Endothelial cell of hepatic sinusoid (primary cell): ENCODE data around the gene GGT5.
"Not testable (repeated sequence)": the region's sequence is repeated elsewhere in the genome, so short reads cannot be mapped to it uniquely, and the experiment has no call there.

ENCODE experiments used
- in situ Hi-C: cut with HindIII; loops from 2 replicates; pipeline ENCODE4 v1.10.0; 2017; ENCODE audit warnings: low sequenced_read_pairs

The GGT5 gene

DNA sequence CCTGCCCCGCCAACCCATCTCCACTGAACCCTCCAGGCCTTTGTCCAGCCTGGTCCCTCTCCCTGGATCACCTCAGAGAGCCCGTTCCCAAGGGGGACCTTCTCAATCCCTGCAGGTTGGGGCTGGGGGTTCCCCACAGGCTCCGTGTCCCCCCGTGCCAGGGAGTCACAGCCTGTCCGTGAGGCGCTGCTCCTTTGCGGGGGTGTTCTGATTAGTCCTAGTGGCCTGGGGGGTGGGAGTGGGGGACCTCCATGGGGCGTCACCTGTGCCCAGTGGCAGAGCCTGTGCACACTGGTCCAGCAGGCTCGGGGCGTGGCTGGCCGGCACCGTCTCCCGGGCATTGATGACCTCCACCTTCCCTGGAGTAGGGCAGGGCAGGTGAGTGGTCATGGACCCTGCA is 11.6 kb downstream of the GGT5 start:
- in situ Hi-C loops = no loop called here

DNA sequence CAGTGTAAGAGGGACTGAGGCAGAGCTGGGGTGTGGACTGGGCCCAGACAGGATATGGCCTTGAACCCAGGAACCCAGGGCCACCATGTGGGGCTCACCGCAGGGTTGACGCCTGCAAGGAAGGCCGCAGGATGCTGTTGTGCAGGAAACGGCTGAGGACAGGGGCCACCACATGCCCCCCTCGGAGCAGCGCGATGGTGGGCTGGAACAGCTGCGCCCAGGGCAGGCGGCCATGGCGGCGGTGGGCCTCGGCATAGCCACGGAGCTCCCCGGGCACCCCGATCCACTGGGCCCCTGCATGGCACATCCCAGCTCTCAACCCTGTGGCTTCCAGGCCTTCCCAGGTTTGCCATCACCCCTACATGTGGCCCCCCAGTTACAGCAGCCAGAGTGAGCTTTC is 12.2 kb downstream of the GGT5 start:
- in situ Hi-C loops = no loop called here

DNA sequence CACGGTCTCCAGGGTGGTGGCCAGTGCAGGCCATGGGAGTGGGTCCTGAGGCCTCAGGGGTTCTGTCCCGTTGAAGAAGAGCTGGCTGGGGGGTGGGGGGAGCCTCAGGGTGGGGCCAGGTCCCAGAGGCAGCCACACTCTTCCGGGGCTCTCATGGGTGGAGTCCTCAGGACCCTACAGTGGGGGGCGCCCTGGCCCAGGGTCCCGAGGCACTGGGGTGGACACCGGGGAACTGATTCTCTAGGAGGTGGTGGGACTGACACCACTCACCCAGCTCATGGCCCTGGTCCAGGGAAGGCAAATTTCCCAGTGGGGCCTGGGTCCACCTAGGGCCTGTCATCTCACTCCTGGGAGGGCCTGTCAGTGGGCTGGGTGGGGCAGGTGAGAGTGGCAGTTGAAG is 12.8 kb downstream of the GGT5 start:
- in situ Hi-C loops = no loop called here

GRCh38 chr22:24231706-24232105 is 13.2 kb downstream of the GGT5 start:
- in situ Hi-C loops = no loop called here

- in situ Hi-C loops = no loop called here
These were observed 13.8 kb downstream of the GGT5 start for GRCh38 chr22:24230911-24231656.

- in situ Hi-C loops = no loop called here
These were observed 18.9 kb downstream of the GGT5 start for GRCh38 chr22:24225951-24226350.

- in situ Hi-C loops = no loop called here
These were observed 19.8 kb downstream of the GGT5 start for GRCh38 chr22:24225044-24225601.

- in situ Hi-C loops = no loop called here
These were observed 20.4 kb downstream of the GGT5 start for GRCh38 chr22:24224468-24224867.

DNA sequence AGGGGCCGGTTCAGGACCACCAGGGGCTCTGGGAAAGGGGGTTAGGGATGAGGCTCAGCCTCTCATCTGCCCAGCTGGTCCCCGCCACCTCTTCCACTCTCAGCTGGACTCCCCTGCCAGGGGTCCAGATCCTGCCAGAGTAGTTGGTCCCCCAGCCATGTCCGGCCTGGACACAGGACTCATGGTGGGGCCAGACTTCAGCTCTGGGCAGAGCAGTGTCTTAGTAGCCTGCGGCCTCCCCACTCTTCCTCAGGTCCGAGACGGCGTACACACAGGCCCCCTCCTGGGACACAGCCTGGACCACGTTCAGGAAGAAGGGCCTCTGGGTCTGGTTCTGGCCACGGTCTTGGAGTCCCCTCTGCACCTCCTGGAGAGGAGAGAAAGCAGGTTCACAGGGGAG is 25.1 kb downstream of the GGT5 start:
- in situ Hi-C loops = no loop called here

DNA sequence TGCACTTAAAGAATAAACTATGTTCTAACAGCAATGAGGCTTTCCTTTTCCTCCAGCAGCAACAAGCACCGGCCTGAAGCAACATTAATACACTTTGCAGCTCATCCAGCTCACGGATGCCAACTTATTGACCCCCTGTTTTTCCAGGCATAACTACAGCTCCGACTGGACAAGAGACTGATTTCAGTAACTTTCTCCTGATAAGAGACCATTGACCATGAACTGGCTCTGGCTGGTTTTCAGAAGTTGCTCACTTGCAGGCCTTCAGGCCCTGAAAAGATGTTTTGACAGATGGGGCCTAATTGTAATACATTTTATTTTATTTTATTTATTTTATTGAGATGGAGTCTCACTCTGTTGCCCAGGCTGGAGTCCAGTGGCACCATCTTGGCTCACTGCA is 27.5 kb downstream of the GGT5 start:
- in situ Hi-C loops = no loop called here

- in situ Hi-C loops = no loop called here
These were observed 28.2 kb downstream of the GGT5 start for GRCh38 chr22:24216541-24217209.

DNA sequence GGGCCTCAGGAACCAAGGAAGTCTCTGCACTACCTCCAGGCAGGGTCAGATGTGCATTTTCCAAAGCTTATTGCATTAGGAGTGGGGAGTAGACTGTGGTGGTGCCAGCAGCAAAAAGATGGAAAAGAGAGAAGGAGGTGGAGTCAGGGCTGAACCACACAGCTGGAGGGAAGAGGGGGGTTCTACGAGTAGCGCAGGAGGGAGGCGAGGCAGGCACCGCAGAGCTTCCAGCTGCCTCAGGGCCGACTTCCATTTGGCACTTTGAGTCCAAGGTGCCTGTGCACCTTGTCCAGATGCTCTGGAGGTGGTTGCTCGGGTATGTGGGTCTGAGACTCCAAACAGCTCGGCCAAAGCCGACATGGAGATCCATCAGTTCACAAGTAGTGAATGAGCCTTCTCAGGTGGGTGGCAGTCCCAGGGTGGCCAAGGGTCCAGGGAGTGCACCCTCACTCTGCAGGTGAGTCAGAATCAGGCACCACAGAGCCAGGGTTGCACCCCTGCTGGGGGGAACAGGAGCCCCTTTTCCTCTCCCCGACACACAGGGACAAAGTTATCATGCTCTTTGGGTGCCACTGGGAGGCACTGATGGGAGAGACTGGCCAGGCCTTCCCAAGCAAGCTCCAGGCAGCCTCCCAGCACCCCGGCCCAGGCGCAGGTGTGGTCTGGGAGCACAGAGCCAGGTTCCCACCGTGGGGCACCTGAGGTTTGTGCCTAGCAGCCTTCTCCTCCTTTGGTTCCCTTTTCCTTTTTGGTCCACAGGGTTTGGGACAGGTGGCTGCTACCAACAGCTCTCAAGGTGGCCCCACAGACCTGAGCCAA is 30.2 kb downstream of the GGT5 start:
- in situ Hi-C loops = no loop called here

GRCh38 chr22:24213111-24213510 is 31.8 kb downstream of the GGT5 start:
- in situ Hi-C loops = not testable (repeated sequence)

GRCh38 chr22:24211716-24212115 is 33.2 kb downstream of the GGT5 start:
- in situ Hi-C loops = not testable (repeated sequence)

GRCh38 chr22:24210409-24210808 is 34.5 kb downstream of the GGT5 start:
- in situ Hi-C loops = not testable (repeated sequence)

GRCh38 chr22:24209687-24210086 is 35.2 kb downstream of the GGT5 start:
- in situ Hi-C loops = no loop called here

DNA sequence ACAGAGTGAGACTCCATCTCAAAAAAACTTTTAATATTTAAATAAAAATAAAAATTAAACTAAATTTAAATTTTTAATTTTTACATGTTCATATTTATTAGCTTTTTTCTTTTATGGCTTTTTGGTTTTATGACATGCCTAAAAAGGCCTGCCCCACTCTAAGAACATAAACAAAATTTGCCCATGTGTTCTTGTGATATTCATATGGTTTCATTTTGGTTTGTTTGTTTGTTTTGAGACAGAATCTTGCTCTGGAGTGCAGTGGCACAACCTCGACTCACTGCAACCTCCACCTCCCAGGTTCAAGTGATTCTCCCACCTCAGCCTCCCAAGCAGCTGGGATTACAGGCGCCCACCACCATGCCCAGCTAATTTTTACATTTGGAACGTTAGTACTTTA is 35.9 kb downstream of the GGT5 start:
- in situ Hi-C loops = no loop called here

DNA sequence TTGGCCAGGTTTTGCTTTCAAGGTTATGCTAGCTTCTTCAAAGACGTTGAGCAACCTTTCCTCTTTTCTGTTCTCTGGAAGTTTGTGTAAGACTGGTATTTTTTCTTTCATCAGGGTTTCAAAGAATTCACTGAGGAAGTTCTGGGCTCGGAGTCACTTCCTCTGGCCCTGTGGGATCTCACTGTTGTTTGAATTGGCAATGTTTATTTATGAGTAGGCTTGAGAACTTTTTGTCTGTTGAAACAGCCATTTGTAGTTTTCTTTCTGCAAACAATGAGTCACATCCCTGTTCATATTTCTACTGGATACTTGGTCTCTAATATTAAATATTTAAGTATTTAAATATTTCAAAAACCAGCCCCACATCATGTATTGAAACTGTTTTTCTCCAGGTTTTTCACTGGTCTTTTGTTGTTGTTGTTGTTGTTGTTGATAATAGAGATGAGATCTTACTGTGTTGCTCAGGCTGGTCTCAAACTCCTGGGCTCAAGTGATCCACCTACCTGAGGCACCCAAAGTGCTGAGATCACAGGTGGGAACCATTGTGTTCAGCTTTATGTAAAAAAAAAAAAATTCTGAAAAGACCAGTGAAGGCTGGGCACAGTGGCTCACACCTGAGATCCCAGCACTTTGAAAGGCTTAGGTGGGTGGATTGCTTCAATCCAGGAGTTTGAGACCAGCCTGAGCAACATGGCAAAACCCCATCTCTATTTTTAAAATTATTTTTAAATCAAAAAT is 36.7 kb downstream of the GGT5 start:
- in situ Hi-C loops = no loop called here

DNA sequence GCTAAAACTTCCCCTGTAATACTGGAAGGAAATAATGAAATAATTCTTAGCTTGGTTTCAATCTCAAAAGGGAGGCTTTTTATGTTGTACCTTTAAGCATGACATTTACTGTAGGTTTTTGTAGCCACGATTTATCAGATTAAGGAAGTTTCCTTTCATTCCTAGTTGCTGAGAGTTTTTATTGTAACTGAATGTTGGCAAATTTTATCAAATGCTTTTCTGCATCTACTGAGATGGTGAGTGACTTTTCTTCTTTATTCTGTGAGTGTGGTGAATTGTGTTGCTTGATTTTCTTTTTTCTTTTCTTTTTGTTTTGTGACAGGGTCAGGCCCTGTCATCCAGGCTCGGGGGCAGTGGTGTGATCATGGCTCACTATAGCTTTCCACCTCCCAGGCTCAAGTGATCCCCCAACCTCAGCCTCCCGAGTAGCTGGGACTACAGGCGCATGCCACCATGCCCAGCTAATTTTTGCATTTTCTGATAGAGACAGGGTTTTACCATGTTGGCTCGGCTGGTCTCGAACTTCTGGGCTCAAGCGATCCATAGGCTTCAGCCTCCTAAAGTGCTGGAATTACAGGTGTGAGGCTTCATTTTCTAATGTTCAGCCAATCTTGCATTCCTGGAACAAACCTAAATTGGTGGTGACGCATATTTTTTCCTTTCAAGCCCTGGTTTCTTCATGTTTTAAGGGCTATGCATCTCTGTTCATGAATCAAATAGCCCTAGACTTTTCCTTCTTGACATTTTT is 37.4 kb downstream of the GGT5 start:
- in situ Hi-C loops = no loop called here
